ENCODE results near the gene EIF3F. TPM values are rescaled to one million over a fixed set of nuclear protein-coding genes. Genes with fewer than 3 reads are reported as not detected.

The EIF3F gene
- polyA plus RNA-seq, 2 of the 4 experiments (the other 2 are of a cell fraction) = 119 to 293 TPM

DNA sequence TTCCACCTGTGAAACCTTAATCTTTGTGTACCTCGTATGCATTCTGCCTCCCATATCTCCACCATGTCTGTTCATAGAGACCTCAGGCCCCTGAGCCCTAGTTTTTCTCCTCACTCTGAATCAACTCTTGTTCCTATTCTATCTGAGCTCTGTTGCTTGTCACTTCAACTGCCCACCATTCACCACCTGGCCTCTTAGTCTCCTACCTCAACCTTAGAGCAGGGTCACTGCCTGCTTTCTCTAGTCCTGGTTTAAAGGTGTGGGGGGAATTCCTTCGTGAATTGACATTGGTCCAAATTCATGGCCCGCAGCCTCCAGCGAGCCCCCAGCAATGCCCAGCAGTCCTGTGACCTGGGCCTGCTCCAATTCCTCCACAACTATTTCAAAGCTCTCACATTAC is 54.4 kb downstream of the EIF3F start:
- no peak for FAIRE-seq
- CTCF ChIA-PET = interaction anchor here (2.4 to 17.4 kb wide), 3 partner anchors 9 to 49 kb away, joined by 10 to 644 read pairs (median 10); partner anchors contain the start of gene TUB
- Histone ChIP-seq H3K9me3 (no peaks in the 10 kb centered on the region), H3K4me2 (no peak overlapping the region), H3K4me1 (no peaks in the 10 kb centered on the region), H3K4me3 (no peak overlapping the region), H3K27ac (no peak overlapping the region)
- no peak for DNase-seq (ENCODE audit: low read depth in 1 of 2, low spot score in 1 of 2)
- no peak for TF ChIP-seq ZNF302 (CRISPR knock-in tag; IDR thresholded peaks at IDR 0.05)
- no peak for TF ChIP-seq FOSB (CRISPR knock-in tag; IDR thresholded peaks at IDR 0.05)
- TF ChIP-seq KDM5A (IDR thresholded peaks at IDR 0.05) = no peak
- TF ChIP-seq ZSCAN20 (CRISPR knock-in tag; IDR thresholded peaks at IDR 0.05) = no peak
- TF ChIP-seq HEYL (CRISPR knock-in tag; IDR thresholded peaks at IDR 0.05) = no peak
- TF ChIP-seq NFE2L2 (conservative IDR thresholded peaks at IDR 0.05; ENCODE audit: low read length) = no peak
- TF ChIP-seq, protein P1, sequence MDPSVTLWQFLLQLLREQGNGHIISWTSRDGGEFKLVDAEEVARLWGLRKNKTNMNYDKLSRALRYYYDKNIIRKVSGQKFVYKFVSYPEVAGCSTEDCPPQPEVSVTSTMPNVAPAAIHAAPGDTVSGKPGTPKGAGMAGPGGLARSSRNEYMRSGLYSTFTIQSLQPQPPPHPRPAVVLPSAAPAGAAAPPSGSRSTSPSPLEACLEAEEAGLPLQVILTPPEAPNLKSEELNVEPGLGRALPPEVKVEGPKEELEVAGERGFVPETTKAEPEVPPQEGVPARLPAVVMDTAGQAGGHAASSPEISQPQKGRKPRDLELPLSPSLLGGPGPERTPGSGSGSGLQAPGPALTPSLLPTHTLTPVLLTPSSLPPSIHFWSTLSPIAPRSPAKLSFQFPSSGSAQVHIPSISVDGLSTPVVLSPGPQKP (IDR thresholded peaks at IDR 0.05; ENCODE audit: low read depth, low read length) = no peak
- no peak for TF ChIP-seq EHF (CRISPR knock-in tag; IDR thresholded peaks at IDR 0.05)
- WGBS (ENCODE audit: missing lambda C conversion rate) = 23% methylated on average over 4 of the region's 4 CpGs
- POLR2A ChIA-PET = no interaction called here
- ATAC-seq = no peak

DNA sequence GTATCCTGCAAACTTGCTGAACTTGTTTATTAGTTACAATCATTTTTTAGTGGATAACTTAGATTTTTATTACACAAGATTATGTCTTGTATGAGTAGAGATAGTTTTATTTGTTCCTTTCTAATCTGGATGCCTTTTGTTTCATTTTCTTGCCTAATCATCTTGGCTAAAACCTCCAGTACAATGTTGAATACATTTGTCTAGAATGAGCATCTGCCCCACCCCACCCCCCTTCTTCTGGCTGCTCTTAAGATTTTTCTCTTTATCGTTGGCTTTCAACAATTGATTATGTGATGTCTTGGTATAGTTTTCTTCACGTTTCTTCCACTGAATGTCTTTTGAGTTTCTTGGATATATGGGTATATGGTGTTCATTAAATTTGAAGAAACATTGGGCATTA is 56.6 kb downstream of the EIF3F start:
- no peak overlapping the region for H3K27ac ChIP-seq
- POLR2A ChIA-PET = no interaction called here
- no peak for DNase-seq (ENCODE audit: low read depth in 1 of 2, low spot score in 1 of 2)
- H3K9me3 ChIP-seq = no peaks in the 10 kb centered on the region
- FAIRE-seq = no peak
- CTCF ChIA-PET = interaction anchor here (0.9 to 17.4 kb wide), 8 partner anchors 9 to 56 kb away, joined by 3 to 644 read pairs (median 6); partner anchors contain the start of gene TUB
- TF ChIP-seq NFE2L2 (conservative IDR thresholded peaks at IDR 0.05; ENCODE audit: low read length) (no peak), SREBF2 (IDR thresholded peaks at IDR 0.05) (no peak), CHD2 (IDR thresholded peaks at IDR 0.05; ENCODE audit: low read length, partially characterized antibody) (no peak), CTCF (IDR thresholded peaks at IDR 0.05) (no peak), KDM5A (IDR thresholded peaks at IDR 0.05) (no peak), HMGXB4 (CRISPR knock-in tag; IDR thresholded peaks at IDR 0.05; ENCODE audit: borderline replicate concordance) (no peak), EHF (CRISPR knock-in tag; IDR thresholded peaks at IDR 0.05) (no peak), USF2 (IDR thresholded peaks at IDR 0.05) (no peak), BHLHE40 (IDR thresholded peaks at IDR 0.05; ENCODE audit: low read depth, low read length) (no peak), NR3C1 (IDR thresholded peaks at IDR 0.05) (no peak), ZNF302 (CRISPR knock-in tag; IDR thresholded peaks at IDR 0.05) (no peak), POLR2A (IDR thresholded peaks at IDR 0.05; ENCODE audit: low read length) (no peak)
- no peak overlapping the region for H3K4me3 ChIP-seq
- WGBS (ENCODE audit: missing lambda C conversion rate) = 2% methylated on average over 2 of the region's 2 CpGs
- no peak overlapping the region for H3K4me2 ChIP-seq
- H3K4me1 ChIP-seq = no peaks in the 10 kb centered on the region
- no peak for ATAC-seq

DNA sequence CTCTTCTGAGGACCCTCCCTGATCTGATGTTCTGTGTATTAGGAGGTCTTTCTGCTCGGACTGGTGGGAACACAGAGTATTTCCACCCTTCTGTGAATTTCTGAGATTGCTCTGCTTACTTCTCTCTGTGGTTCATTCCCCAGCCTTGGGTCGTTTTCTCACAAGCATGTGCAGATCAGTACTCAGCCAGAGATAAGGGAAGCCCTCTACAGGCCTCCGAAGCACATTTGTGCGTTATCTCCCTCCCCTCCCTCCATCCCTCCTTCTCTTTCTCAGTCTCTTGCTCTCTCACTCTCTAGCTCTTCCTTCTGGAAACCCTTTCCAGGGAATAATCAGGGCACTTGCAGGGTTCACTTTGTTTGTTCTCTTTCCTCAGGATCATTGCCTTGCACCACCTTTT is 58.7 kb downstream of the EIF3F start:
- ATAC-seq (no peak; a peak in 1 of 6 replicates), DNase-seq (ENCODE audit: low read depth in 1 of 2, low spot score in 1 of 2) (no peak), FAIRE-seq (no peak)
- Histone ChIP-seq H3K4me3 (no peak overlapping the region), H3K4me1 (no peaks in the 10 kb centered on the region), H3K27ac (no peak overlapping the region), H3K4me2 (no peak overlapping the region), H3K9me3 (no peaks in the 10 kb centered on the region)
- WGBS (ENCODE audit: missing lambda C conversion rate) = 21% methylated on average over 4 of the region's 4 CpGs
- ChIA-PET CTCF (no interaction called here), POLR2A (no interaction called here)
- TF ChIP-seq, protein P2, sequence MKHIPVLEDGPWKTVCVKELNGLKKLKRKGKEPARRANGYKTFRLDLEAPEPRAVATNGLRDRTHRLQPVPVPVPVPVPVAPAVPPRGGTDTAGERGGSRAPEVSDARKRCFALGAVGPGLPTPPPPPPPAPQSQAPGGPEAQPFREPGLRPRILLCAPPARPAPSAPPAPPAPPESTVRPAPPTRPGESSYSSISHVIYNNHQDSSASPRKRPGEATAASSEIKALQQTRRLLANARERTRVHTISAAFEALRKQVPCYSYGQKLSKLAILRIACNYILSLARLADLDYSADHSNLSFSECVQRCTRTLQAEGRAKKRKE (CRISPR knock-in tag; IDR thresholded peaks at IDR 0.05; ENCODE audit: low read depth) = no peak
- TF ChIP-seq, protein P1 (IDR thresholded peaks at IDR 0.05; ENCODE audit: low read depth, low read length) = no peak
- TF ChIP-seq CTCF (IDR thresholded peaks at IDR 0.05) (no peak), HDAC2 (IDR thresholded peaks at IDR 0.05) (no peak), HES2 (IDR thresholded peaks at IDR 0.05) (no peak), PBX3 (IDR thresholded peaks at IDR 0.05) (no peak), TP53 (CRISPR knock-in tag; IDR thresholded peaks at IDR 0.05) (no peak)
- TF ChIP-seq, protein P3, sequence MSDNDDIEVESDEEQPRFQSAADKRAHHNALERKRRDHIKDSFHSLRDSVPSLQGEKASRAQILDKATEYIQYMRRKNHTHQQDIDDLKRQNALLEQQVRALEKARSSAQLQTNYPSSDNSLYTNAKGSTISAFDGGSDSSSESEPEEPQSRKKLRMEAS (IDR thresholded peaks at IDR 0.05) = no peak

All from A549 (cell line).